Activated CD8-positive, alpha-beta memory T cell treated with anti-CD3 and anti-CD28 coated beads for 36 hours (primary cell): ENCODE measurements around the gene C4orf54. TPM values are rescaled to one million over a fixed set of nuclear protein-coding genes. Genes with fewer than 3 reads are reported as not detected.

Experiments
- CTCF ChIA-PET: fragments of 350-600 bp; sonication (Branson Sonifier 250); formaldehyde crosslinking; loops from one replicate; lab custom pipeline; 2021; ENCODE audit warnings: antibody characterized with exemption; lab: Charles Lee
- POLR2A ChIA-PET: fragments of 350-600 bp; sonication (Branson Sonifier 250); formaldehyde crosslinking; loops from one replicate; lab custom pipeline; 2021; ENCODE audit warnings: antibody characterized with exemption; lab: Charles Lee
- total RNA-seq, 2 experiments: library from RNA; stranded (reverse); gene quantifications; one replicate each; pipeline ENCODE4 v1.2.3, GENCODE V29; 2021

Gene C4orf54
- total RNA-seq, result not detected

DNA sequence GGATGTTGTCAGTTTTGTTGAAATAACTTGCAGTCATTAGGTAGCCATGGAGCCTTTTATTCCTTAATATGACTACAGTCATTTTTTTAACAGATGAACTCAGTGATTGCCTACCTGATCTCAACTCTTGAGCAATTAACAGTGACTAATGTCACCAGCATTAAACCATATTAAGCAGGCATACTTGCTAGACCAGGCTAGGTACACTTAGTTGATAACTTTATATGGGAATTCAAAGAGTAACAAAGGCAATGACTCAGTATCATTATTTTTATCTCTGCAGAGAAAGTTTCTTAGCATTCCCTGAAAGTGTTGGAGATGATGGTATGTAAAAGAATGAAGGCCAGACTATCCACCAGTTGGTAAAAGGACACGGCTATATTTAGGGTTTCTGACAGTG, at the start of gene C4orf54:
Gene C4orf54, minus strand, starts transcription at position 31 of the 400 bp plus-strand sequence. CDS start 3,180 bp downstream, outside the sequence.
- POLR2A ChIA-PET, result no interaction called here
- CTCF ChIA-PET, result no interaction called here

DNA sequence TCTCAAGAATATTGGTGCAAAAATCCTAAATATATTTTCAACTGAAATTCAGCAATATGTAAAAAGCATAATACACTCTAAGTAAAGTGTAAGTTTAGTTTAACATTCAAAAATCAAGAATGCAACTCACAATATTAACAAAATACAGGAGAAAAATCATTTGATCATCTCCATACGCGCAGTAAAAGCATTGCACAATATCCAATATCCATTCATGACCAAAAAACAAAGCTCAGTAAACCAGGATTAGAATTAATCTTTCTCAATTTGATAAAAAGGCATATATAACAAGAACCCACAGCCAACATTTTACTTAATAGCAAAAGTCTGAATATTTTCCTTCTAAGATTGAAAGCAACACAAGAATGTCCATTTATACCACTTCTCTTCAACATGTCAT, 48.3 kb upstream of the C4orf54 start:
- POLR2A ChIA-PET, result no interaction called here

DNA sequence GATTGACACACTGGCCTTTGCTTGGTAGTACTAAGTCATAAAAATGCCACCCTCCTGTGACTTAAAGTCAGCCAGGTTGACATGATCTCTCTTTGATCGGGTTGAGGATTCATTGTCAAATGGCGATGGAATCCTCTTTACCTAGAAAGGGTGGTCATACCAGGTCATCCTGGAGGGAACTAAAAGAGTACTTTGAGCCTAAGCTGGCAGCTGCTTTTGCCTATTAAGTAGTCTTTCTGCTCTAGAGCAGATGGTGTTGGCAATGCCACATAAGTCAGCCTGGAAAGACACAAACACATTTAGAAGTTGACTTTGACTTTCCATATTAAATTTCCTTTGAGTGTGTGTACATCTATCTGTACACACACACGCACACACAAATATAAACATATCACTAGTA, 39.2 kb upstream of the C4orf54 start:
- ChIA-PET POLR2A (no interaction called here), CTCF (no interaction called here)

More for the DNA sequence above, 48.3 kb upstream of the C4orf54 start:
- CTCF ChIA-PET, result no interaction called here

DNA sequence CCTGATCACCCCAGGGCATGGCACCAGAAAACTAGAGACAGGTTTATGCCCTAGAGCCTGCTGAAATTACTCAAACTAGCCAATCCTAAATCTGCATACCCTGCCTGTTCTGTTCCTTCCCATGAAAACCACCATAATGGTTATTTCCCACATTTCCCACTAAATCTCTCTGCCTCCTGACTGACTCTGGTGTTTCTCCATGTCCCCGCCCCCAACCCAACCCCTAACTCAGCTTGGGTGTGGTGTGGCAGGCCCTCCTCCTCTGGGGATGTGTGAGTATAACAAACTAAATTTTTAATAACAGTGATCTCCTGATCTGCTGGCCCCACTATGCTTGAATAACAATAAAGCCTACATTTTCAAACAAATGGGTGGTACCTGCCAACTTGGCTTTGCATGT, 35.5 kb upstream of the C4orf54 start:
- ChIA-PET POLR2A (no interaction called here), CTCF (no interaction called here)

DNA sequence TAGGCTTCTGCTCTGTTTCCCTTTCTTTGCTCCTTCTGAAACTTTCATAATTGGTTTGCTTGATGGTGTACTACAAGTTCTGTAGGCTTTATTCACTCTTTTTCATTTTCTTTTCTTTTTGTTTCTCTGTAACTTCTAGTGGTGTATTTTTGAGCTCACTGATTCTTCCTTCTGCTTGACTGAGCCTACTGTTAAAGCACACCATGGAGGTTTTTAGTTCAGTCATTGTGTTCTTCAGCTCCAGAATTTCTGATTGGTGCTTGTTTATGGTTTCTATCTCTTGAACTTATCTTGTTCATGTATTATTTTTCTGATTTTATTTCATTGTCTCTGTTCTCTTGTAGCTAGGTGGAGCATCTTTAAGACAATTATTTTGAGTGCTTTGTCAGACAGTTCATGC, 33.4 kb upstream of the C4orf54 start:
- POLR2A ChIA-PET, result no interaction called here
- CTCF ChIA-PET, result interaction anchor here (0.5 to 0.9 kb wide), 2 partner anchors 31 to 128 kb away, joined by 3 to 5 read pairs; no protein-coding TSS in a partner anchor

DNA sequence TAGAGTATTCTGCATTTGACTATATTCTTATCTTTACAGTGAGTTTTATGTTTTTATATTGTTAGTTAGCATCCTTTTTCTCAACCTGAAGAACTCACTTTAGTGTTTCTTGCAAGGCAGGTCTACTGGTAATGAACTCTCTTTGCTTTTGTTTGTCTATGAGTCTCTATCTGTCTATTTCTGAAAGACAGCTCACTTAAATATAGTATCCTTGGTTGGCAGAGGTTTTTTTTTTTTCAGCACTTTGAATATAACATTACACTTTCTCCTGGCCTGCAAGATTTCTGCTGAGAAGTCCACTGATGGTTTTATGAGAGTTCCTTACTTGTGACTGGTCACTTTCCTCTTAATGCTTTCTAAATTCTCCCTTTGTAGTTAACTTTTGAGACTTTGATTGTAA, 32.8 kb upstream of the C4orf54 start:
- ChIA-PET CTCF (interaction anchor here (0.5 kb wide), 1 partner anchor 129 kb away, joined by 5 read pairs; no protein-coding TSS in a partner anchor), POLR2A (no interaction called here)

DNA sequence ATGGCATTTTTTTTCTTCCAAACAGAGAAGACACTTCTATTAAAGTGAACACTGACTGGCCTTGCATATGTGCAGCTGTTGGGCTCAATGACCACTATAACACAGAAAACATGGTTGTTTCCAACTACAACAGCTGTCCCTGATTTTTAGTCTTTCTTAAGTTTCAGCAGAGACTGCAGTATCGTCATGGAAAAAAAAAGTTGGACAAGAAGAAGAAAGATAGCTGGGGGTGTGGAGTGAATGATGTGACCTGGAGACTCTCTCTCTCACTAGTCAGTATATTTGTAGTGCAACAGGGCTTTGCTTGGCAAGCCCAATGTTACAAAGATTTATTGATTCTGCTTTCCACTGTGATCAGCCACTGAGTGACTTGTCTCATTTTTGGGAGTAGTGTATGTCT, 29.5 kb upstream of the C4orf54 start:
- CTCF ChIA-PET, result no interaction called here
- POLR2A ChIA-PET, result no interaction called here

DNA sequence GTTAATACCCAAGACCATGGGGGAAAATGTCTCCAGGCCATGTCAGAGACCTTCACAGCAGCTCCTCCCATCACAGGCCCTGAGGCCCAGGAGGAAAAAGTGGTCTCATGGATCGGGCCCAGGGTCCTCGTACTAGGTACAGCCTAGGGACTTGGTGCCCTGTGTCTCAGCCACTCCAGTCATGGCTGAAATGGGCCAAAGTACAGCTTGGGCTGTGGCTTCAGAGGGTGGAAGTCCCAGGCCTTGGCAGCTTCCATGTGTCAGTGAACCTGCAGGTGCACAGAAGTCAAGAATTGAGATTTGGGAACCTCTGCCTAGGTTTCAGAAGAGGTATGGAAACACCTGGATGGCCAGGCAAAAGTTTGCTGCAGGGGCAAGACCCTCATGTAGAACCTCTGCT, 27.6 kb upstream of the C4orf54 start:
- ChIA-PET CTCF (no interaction called here), POLR2A (no interaction called here)

DNA sequence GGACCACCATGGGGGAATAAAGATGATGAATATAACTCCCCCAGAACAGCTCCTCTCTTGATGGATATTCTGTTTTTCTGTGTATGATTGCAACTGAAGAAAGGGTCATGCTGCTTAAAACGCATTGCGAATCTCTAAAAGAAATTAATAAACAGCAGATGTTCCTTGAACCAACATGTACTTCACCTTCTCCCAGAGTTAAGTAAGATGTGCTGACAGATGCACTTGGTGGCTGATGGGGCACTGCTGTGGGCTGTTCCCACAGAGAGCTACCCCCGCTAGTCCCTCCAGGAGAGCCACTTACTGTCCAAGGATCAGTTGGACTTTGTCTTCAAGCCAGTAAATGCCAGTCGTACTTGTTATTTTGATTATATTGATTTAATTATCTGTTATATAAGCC, 26.3 kb upstream of the C4orf54 start:
- ChIA-PET CTCF (no interaction called here), POLR2A (no interaction called here)

DNA sequence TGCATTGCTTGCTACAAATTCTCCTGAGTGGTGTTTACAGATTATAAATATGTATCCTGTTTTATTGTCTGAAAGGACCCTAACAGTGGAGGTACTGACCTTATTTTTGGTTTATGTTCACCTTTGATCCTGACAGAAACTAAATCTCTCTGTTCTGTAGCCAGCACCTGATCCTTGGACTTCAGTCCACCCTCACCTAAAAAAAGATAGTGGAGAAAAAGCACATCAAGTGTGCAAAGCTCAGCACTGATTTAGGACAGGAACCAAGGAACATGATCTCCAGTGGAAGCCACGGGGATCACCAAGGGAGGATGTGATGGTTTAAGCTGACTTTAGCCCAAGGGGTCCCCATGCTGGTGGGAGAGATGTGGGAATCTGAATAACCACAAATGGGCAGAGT, 22.3 kb upstream of the C4orf54 start:
- ChIA-PET POLR2A (no interaction called here), CTCF (no interaction called here)

DNA sequence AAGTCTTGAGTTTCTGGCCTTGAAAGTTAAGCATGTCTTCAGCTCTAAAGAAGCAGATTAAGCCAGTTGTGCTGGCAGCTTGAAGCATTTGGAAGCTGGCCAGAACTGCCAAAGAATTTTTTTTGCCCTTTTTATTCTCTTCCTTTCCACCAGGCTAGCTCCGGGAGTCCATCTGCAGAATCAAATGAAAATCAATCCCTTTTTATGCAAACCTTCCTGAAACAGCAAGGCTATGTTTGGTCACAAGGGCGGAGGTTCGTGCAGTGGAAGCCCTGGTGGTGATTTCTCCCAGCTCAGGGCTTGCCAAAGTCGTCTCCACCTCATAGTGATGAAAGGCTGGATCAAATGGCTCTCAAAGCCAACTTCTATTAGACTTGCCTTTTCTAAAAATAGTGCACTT, 21.6 kb upstream of the C4orf54 start:
- ChIA-PET POLR2A (no interaction called here), CTCF (no interaction called here)

DNA sequence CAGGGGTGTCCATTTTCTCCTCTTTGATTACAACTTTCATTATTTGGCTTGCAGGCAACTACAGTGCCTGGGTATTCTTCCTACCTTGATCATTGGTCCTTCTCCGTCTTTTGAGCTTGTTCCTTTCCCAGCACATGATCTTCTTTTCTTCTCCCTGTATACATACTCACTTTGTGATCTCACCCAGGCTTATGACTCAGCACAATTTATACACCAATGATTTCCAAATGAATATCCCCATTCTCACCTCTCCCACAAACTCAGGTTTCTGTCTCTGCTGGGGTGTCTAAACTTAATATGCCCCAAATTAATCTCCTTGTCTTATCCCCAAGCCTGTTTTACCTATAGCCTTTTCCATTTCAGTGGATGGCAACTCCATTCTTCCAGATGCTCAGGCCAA, 19.5 kb upstream of the C4orf54 start:
- POLR2A ChIA-PET, result no interaction called here

DNA sequence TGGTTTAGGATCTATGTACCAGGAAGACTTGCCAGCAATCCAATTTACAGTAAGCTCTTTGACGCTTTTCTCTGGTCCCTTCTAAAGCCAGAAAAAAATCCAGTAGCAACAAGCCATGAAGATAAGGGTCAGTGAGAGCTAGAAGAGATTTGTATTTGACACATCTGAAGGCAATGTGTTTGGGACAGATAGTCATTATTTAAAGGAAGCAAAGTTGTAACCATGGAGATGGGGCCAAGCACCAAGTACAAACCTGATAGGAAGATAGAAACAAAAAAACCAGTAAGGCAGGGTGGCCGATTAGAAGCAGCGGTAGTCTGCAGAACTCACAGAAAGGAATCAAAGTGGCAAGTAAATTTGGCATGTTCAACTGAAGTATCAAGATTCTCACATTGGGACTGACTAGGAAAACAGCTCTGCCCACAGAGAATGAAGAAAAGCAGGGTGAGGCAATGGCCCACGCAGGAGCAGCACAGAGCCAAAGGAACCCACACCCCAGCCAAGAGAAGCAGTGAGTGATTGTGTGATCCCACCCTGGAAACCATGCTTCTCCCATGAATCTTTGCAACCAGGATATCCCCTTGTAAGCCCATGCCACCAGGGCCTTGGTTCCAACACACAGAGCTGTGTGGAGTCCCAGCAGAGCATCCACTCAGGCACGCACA, 12.9 kb upstream of the C4orf54 start:
- ChIA-PET POLR2A (no interaction called here), CTCF (no interaction called here)

More for the DNA sequence above, 19.5 kb upstream of the C4orf54 start:
- CTCF ChIA-PET, result no interaction called here

DNA sequence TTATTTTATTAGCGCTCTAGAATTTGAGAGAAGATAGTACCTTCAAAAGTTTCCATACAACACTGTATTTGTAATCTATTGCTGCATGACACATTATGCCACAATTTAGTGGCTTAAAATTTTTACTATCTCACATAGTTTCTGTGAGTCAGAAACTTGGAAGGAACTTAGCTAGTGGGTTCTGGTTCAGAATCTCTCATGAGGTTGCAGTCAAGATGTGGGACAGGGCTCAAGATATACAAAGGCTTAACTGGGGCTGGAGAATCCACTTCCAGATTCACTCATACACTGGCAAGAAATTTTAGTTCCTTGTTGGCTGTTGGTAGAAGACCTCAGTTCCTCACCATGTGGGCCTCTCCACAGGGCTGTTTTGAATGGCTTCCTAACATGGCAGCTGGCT, 11.5 kb upstream of the C4orf54 start:
- POLR2A ChIA-PET, result no interaction called here
- CTCF ChIA-PET, result no interaction called here

DNA sequence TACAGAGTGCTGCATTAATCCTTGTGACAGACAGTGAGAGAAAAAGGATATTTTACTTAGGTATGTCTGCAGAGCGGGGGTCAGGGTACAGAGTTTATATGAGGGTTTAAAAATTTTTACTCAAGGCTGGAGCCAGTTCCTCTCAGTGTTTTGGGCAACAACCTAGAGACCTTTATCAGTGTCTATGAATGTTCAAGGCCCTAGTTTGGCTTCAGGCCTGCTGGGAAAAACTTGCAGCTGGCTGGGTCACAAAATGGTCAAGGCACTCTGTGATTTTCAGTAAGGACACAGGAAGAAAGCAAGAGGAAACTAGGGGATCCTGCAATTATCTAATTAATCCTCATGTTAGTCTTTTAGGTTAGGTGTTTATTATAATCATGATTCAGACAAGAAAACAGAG, 10.8 kb upstream of the C4orf54 start:
- ChIA-PET POLR2A (no interaction called here), CTCF (no interaction called here)

DNA sequence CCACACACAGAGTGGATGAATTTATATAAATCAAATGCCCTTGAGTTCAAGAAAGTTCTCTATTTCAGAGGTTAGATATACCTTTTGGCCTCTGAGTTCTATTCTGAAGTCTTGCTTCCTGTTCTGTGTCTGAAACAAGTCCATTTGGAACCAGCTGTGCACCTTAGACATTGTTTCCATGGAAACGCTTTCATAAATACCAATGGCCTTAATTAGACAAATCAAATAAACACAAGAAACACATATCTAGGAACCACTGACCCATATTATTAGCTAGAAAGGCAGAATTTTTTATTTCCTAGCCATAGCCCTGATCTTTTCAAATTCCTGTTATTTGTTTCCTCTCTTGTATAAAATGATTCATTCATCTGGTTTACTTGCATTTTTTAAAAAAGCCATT, 8.4 kb upstream of the C4orf54 start:
- POLR2A ChIA-PET, result no interaction called here
- CTCF ChIA-PET, result no interaction called here

DNA sequence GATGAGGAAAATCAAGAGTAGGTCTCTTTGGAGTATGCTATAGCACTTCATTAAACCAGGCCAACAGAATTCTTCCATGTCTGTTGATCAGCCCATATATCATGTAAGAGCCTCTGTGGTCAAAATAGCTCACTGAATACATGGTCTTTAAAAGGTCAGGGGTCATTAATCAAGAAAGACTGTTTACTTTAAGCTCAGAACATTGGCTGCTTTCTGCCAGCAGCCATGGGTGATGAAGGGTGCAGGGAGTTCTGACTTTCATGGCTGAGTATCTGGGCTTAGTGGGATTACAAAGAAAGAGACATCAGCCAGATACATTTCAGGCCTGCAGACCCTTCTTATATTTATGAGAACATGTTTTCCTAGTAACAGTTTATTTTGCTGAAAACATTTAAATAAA, 7.1 kb upstream of the C4orf54 start:
- CTCF ChIA-PET, result interaction anchor here (0.6 kb wide), 1 partner anchor 141 kb away, joined by 5 read pairs; no protein-coding TSS in a partner anchor
- POLR2A ChIA-PET, result no interaction called here

DNA sequence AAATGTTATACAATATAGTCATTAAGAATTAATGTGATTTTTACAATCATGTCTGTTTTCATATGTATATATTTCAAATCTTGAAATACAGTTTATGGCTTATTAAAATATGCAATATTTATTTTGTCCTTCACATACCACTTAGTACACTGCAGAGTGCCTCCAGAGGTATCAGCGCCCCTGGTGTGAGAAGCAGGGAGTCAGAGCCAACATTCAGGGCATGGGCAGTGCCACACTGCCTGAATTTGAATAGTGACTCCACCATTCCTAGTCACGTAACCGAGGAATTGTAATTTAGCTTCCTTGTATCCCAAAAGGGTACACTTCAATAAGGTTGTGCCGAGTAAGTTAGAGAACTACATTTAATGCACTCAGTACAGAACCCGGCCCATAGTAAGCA, 4.3 kb upstream of the C4orf54 start:
- ChIA-PET CTCF (no interaction called here), POLR2A (interaction anchor here (0.6 kb wide), 1 partner anchor 204 kb away, joined by 5 read pairs; no protein-coding TSS in a partner anchor)

DNA sequence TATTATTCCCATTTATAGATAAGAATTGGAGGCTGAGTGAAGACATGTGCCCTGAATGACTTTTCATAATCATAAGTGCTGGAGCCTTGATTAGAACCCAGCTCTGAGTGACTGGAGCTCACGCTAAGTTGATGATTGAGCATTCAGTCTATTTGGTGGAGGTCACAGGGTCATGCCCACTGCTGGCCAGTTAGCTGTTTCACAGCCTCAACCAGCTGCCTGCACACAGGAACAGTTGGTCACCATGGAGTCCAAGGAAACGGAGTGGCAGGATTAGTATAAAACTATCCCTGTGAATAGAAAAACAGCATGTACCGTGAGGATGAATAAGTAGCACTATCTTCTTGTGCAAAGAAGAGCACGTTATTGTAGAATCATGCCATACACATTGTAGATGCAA, 1.0 kb upstream of the C4orf54 start:
- CTCF ChIA-PET, result no interaction called here
- POLR2A ChIA-PET, result no interaction called here

DNA sequence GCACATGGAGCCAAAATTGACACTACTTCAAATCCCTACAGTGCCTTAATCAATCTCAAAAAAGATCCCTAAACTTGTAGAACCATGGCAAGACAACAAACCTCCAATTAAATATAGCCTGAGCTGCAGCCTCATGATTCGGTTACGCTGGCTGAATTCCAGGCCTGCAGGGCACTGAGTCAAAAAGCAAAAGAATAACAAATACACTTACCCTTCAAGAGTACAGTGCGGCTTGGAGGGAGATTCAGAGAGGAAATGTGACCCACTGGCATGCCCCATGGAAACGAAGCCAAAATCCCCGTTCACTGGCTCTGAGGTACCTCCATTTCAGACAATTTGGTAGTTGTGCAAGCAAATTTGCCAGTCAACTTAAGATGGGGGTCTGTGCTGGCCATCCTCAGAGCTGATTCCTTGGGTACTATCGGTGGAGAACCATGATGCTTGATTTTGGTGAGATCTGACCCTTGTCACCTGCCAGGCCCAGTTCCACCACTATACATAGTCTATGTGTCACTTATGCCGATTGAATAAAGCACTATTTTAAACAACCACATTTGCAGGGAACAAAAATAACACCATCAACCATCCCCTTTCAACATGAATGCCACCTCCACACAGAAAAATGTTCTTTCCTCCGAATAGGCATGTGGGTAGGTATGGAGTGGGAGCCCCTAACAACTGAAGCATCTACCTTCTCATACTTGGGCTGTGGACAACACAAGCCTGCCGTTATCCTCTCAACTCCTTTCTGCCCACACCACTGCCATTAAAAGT, 2.1 kb downstream of the C4orf54 start:
- POLR2A ChIA-PET, result no interaction called here
- CTCF ChIA-PET, result no interaction called here

DNA sequence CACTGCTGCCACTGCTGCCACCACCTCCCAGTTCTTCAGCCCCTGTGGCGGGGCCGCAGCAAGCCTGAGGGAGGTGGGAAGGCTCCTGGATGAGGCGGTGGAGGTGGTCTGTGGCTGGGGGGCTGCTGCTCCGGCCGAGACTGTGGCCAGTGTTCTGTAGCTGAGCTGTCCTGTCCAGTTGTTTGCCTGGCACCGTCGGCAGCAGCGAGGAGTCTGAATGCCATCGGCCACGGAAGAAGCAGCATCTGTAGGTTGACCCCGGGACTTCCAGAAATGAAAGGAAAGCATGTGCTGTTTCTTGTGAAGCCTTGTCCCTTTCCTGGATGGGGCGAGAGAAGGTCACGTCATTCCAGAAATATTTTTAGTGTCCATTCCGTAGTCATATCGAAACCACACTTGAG, 3.3 kb downstream of the C4orf54 start:
- ChIA-PET CTCF (no interaction called here), POLR2A (no interaction called here)
